Activated CD4-positive, alpha-beta memory T cell treated with anti-CD3 and anti-CD28 coated beads for 36 hours (primary cell): ENCODE measurements around the gene ITPRIPL2. TPM values are rescaled to one million over a fixed set of nuclear protein-coding genes. Genes with fewer than 3 reads are reported as not detected.
A peak's percentile ranks its signal among the peaks of the same experiment; 100 is the strongest.

Experiments used
- CTCF ChIA-PET: fragments of 350-600 bp; sonication (Branson Sonifier 250); formaldehyde crosslinking; loops from one replicate; lab custom pipeline; 2021; ENCODE audit warnings: antibody characterized with exemption, inconsistent platforms; lab: Charles Lee
- POLR2A ChIA-PET: fragments of 350-600 bp; sonication (Branson Sonifier 250); formaldehyde crosslinking; loops from one replicate; lab custom pipeline; 2021; ENCODE audit warnings: antibody characterized with exemption; lab: Charles Lee
- DNase-seq: peaks from one replicate; pipeline ENCODE4 v3.0.0-alpha.2; 2020
- H3K27ac Mint-ChIP-seq: one replicate; pipeline ENCODE4 v1.8.0; 2021; ENCODE audit warnings: mixed read lengths
- H3K27me3 Mint-ChIP-seq: one replicate; pipeline ENCODE4 v1.8.0; 2021; ENCODE audit warnings: mixed read lengths
- H3K36me3 Mint-ChIP-seq: one replicate; pipeline ENCODE4 v1.8.0; 2021; ENCODE audit warnings: mixed read lengths
- H3K4me1 Mint-ChIP-seq: one replicate; pipeline ENCODE4 v1.8.0; 2021; ENCODE audit warnings: low read depth, mixed read lengths
- H3K4me3 Mint-ChIP-seq: one replicate; pipeline ENCODE4 v1.8.0; 2021; ENCODE audit warnings: mild to moderate bottlenecking, mixed read lengths
- H3K9me3 Mint-ChIP-seq: one replicate; pipeline ENCODE4 v1.8.0; 2021; ENCODE audit warnings: mixed read lengths
- intact Hi-C: fragments of 100-400 bp; cut with micrococcal nuclease; formaldehyde crosslinking; loops from one replicate; pipeline ENCODE4 v1.15.1; 2023
- total RNA-seq, 2 experiments: library from RNA; stranded (reverse); gene quantifications; one replicate each; pipeline ENCODE4 v1.2.3, GENCODE V29; 2021

ITPRIPL2 gene
- total RNA-seq, 2 experiments from 2014 or later, result 8.9 to 9.7 TPM

DNA sequence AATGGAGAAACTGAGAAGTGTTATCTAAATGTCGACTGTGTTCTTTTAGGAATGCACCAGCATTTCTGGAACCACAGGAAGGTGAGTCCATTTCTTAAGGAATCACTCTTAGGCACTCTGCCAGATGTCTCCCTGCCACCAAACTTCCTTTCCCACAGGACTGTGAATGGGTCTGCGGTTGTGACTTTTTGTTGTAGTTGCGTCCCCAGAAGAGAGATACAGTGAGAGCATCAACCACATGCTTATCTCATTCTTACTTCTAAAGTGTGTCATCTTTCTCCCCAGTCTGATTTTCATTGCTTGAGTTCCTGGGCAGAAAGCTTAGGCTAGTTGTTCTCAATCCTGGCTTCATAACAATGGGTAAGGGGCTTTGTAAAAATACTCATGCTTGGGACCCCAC lies 13.4 kb downstream of the ITPRIPL2 start:
- DNase-seq, result peak; percentile 53
- peaks cover 35% of the 10 kb centered on the region for H3K4me1 Mint-ChIP-seq
- H3K27me3 Mint-ChIP-seq, result peaks cover 2% of the 10 kb centered on the region
- CTCF ChIA-PET, result interaction anchor here (1.1 to 1.4 kb wide), 3 partner anchors 10 to 41 kb away, joined by 3 to 5 read pairs (median 4); no protein-coding TSS in a partner anchor
- intact Hi-C loops, result loop anchor here (1.0 to 2.0 kb wide), 2 partner anchors 8 to 168 kb away; no protein-coding TSS in a partner anchor
- POLR2A ChIA-PET, result interaction anchor here (0.7 to 2.7 kb wide), 3 partner anchors 9 to 13 kb away, joined by 3 to 23 read pairs (median 4); partner anchors contain the start of gene ITPRIPL2
- no peaks in the 10 kb centered on the region for H3K9me3 Mint-ChIP-seq
- no peak overlapping the region for H3K4me3 Mint-ChIP-seq
- peak overlapping the region; percentile 82 for H3K27ac Mint-ChIP-seq
- H3K36me3 Mint-ChIP-seq, result no peaks in the 10 kb centered on the region

DNA sequence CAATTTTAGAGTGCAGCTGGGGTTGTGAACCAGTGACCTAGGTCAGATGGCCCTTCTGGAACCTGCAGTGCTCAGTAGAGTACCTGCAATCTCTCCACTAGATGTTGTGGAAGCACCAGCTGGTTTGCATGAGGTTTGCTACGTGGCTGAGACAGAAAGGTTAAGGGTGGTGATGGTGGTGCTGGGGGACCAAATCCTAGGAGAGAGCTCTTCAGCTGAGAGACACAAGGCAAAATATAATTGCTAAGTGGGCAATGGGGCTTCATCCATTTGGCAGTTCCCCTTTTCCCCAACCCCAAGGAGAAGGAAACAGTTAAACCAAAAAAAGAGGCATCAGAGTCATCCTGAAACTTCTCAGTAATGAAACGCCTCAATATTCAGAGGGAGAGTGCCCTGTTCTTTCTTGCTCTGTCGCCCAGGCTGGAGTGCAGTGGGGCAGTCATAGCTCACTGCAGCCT lies 13.9 kb downstream of the ITPRIPL2 start:
- intact Hi-C loops, result loop anchor here (1.0 to 2.0 kb wide), 2 partner anchors 8 to 167 kb away; no protein-coding TSS in a partner anchor
- ChIA-PET CTCF (interaction anchor here (0.6 to 1.4 kb wide), 4 partner anchors 10 to 52 kb away, joined by 3 to 5 read pairs (median 4); no protein-coding TSS in a partner anchor), POLR2A (interaction anchor here (0.7 to 2.7 kb wide), 3 partner anchors 9 to 13 kb away, joined by 3 to 23 read pairs (median 4); partner anchors contain the start of gene ITPRIPL2)
- no peaks in the 10 kb centered on the region for H3K9me3 Mint-ChIP-seq
- H3K36me3 Mint-ChIP-seq, result no peaks in the 10 kb centered on the region
- H3K27ac Mint-ChIP-seq, result peak overlapping the region; percentile 82
- no peak overlapping the region for H3K4me3 Mint-ChIP-seq
- H3K4me1 Mint-ChIP-seq, result peaks cover 35% of the 10 kb centered on the region
- peak; percentile 33 for DNase-seq
- peaks cover 2% of the 10 kb centered on the region for H3K27me3 Mint-ChIP-seq

DNA sequence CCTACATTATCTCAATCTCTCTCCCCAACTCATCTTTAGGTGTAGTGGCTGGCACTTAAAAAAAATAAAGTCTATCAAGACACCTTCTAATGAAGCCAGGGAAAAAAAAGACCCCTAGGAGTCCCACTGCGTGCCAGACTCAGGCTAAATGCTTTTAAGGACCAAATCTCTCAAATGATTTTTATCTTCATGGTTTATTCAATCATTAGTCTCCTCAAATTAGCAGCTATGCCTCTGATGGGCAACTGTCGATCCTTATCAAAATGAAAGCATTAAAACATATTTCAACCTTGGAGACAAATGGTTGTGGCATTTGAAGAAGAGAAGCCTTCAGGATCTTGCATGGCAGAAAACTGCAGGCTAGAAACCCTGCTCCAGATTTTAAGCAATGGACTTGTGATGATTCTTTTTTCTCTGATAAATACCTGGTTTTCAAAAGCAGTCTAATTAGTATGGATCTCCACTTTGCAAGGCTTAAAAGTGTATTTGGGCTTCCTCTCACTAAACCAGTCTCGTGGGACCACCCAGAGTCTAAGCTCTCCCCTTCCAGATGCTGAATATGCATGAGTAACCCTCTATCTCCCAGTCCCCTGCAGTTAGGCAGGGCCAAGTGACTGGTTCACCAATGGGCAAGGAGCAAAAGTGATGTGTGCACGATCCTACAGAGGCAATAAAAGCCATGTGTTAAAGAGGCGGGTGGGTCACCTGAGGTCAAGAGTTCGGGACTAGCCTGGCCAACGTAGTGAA lies 14.9 kb downstream of the ITPRIPL2 start:
- intact Hi-C loops, result no loop called here
- Mint-ChIP-seq H3K27ac (no peak overlapping the region), H3K4me1 (peaks cover 35% of the 10 kb centered on the region), H3K9me3 (no peaks in the 10 kb centered on the region), H3K36me3 (no peaks in the 10 kb centered on the region), H3K27me3 (peaks cover 2% of the 10 kb centered on the region), H3K4me3 (no peak overlapping the region)
- CTCF ChIA-PET, result interaction anchor here (1.3 kb wide), 1 partner anchor 11 kb away, joined by 4 read pairs; no protein-coding TSS in a partner anchor
- no peak for DNase-seq
- POLR2A ChIA-PET, result interaction anchor here (2.7 kb wide), 1 partner anchor 10 kb away, joined by 23 read pairs; no protein-coding TSS in a partner anchor

DNA sequence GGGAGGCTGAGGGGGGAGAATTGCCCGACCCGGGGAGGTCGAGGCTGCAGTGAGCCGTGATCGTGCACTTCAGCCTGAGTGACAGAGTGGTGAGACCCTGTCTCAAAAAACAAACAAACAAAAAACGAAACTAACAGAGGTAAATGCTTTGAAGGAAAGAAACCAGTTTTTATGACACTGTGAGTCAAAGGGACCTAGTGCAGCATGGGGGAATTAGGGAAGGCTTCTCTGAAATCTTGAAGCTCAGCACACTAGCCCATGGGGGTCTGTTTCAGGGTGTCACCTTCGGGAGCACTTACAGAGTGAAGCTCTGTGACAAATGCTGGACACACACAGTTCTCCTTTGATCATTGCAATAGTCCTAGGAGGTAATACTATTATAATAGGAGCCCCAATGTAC lies 16.6 kb downstream of the ITPRIPL2 start:
- DNase-seq, result no peak
- intact Hi-C loops, result no loop called here
- no peaks in the 10 kb centered on the region for H3K9me3 Mint-ChIP-seq
- no peaks in the 10 kb centered on the region for H3K27me3 Mint-ChIP-seq
- H3K27ac Mint-ChIP-seq, result peak overlapping the region; percentile 66
- POLR2A ChIA-PET, result interaction anchor here (1.7 kb wide), 1 partner anchor 15 kb away, joined by 4 read pairs; no protein-coding TSS in a partner anchor
- no peaks in the 10 kb centered on the region for H3K36me3 Mint-ChIP-seq
- CTCF ChIA-PET, result interaction anchor here (1.0 to 1.3 kb wide), 2 partner anchors 13 to 37 kb away, joined by 3 to 6 read pairs; no protein-coding TSS in a partner anchor
- no peak overlapping the region for H3K4me3 Mint-ChIP-seq
- H3K4me1 Mint-ChIP-seq, result peaks cover 35% of the 10 kb centered on the region

DNA sequence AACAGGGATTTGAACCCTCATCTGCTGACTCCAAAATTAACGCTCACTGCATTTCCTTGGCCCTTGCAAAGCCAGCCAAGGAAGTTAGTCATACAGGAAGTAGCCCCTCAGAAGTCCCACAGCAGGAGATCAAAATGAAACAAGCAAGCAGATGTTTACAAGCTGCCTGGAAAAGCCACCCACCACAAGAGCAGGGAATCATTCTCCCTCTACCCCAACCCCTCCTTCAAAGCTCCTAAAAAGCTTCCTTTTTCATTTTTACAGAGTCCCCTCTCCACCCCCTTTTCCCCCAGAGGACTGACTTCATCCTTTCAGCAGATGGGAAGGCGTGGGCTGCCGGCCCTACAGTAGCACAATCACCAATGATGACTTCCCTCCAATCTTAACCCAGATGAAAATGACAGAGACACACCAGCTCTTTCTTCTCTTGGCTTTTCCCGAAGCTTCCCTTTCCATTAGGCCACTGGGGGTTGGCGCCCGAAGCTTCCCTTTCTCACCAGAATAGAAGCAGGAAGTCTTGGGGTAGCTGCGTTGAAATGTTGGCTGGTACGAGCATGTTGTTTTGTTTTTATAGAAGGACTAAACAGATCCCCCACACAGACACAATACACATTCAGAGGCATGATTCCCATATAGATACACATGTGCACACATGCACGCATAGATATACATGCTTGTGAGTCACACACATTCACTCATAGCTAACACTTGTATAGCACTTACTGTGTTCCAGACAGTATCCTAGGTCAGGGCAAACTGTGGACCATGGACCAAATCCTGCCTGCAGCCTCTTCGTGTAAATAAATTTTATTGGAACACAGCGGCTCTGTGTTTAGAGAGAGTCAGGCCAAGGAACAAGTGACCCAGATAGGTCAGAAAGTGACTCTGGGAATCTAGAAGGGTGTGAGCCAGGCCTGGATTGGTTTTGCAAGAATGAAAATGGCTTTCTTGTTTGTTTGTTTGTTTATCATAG lies 17.4 kb downstream of the ITPRIPL2 start:
- intact Hi-C loops, result no loop called here

DNA sequence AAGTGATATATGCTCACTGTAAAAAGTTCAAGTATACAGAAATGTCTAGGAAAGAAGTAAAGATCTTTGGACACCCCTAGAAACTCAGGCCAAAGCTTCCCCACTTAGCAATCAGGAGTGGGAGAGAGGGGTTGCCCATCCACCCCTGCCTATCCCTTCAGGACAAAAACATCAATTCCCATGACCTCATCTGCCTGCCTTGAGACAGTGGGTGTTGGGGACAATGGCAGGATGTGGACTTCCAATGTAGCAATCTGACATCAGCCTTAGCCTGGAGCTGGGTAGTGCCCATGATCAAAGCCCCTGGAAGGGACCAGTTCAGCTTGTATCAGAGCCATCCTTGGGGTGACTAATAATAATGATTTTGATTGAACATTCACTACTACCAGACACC lies 18.1 kb downstream of the ITPRIPL2 start:
- Mint-ChIP-seq H3K4me1 (peaks cover 33% of the 10 kb centered on the region), H3K9me3 (no peaks in the 10 kb centered on the region), H3K4me3 (no peak overlapping the region), H3K36me3 (no peaks in the 10 kb centered on the region), H3K27me3 (no peaks in the 10 kb centered on the region), H3K27ac (no peak overlapping the region)
- intact Hi-C loops, result no loop called here
- ChIA-PET POLR2A (no interaction called here), CTCF (interaction anchor here (1.3 kb wide), 1 partner anchor 15 kb away, joined by 6 read pairs; no protein-coding TSS in a partner anchor)
- no peak for DNase-seq

More for the DNA sequence above, 17.4 kb downstream of the ITPRIPL2 start:
- Mint-ChIP-seq H3K27ac (peak overlapping the region; percentile 66), H3K9me3 (no peaks in the 10 kb centered on the region), H3K4me1 (peaks cover 35% of the 10 kb centered on the region), H3K27me3 (no peaks in the 10 kb centered on the region), H3K4me3 (no peak overlapping the region), H3K36me3 (no peaks in the 10 kb centered on the region)
- CTCF ChIA-PET, result interaction anchor here (1.0 to 1.3 kb wide), 2 partner anchors 14 to 37 kb away, joined by 3 to 6 read pairs; no protein-coding TSS in a partner anchor
- POLR2A ChIA-PET, result interaction anchor here (1.7 kb wide), 1 partner anchor 14 kb away, joined by 4 read pairs; no protein-coding TSS in a partner anchor
- DNase-seq, result peak; percentile 26

DNA sequence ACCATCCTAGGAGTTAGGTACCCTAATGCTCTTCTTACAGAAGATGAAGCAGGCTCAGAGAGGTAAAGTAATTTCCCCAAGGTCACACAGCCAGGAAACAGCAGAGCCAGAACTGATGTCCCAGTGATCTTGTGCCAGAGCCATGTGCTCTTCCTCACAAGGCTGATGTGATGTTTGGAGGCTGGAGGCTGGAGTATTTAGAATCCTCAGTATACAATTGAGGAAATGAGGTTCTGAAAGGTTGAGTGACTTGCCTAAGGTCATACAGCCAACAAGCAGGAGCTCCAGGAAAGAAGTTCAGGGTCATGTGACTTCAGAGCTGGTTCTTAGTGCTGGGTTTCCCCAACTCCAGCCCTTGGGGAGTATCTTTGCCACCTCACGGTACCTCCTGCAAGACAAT lies 18.5 kb downstream of the ITPRIPL2 start:
- H3K4me1 Mint-ChIP-seq, result peaks cover 28% of the 10 kb centered on the region
- intact Hi-C loops, result no loop called here
- H3K4me3 Mint-ChIP-seq, result no peak overlapping the region
- ChIA-PET POLR2A (no interaction called here), CTCF (no interaction called here)
- no peak overlapping the region for H3K27ac Mint-ChIP-seq
- no peak for DNase-seq
- H3K36me3 Mint-ChIP-seq, result no peaks in the 10 kb centered on the region
- no peaks in the 10 kb centered on the region for H3K27me3 Mint-ChIP-seq
- H3K9me3 Mint-ChIP-seq, result no peaks in the 10 kb centered on the region

DNA sequence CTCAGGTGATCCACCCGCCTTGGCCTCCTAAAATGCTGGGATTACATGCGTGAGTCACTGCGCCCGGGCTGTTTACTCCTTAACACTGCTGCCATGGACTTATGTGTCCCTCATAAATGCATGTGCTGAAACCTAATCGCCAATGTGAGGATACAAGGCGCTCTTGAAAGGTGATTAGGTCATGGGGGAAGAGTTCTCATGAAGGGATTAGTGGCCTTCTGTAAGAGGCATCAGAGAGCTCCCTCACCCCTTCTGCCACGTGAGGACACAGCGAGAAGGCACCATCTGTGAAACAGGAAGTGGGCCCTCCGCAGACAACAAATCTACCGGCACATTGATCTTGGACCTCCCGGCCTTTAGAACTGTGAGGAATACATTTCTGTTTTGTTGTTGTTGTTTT lies 19.1 kb downstream of the ITPRIPL2 start:
- Mint-ChIP-seq H3K27me3 (no peaks in the 10 kb centered on the region), H3K36me3 (no peaks in the 10 kb centered on the region), H3K4me3 (no peak overlapping the region), H3K9me3 (no peaks in the 10 kb centered on the region), H3K4me1 (peaks cover 22% of the 10 kb centered on the region), H3K27ac (no peak overlapping the region)
- ChIA-PET POLR2A (interaction anchor here (1.2 kb wide), 1 partner anchor 19 kb away, joined by 4 read pairs; the partner anchor contains the start of gene ITPRIPL2), CTCF (no interaction called here)
- intact Hi-C loops, result no loop called here
- no peak for DNase-seq

DNA sequence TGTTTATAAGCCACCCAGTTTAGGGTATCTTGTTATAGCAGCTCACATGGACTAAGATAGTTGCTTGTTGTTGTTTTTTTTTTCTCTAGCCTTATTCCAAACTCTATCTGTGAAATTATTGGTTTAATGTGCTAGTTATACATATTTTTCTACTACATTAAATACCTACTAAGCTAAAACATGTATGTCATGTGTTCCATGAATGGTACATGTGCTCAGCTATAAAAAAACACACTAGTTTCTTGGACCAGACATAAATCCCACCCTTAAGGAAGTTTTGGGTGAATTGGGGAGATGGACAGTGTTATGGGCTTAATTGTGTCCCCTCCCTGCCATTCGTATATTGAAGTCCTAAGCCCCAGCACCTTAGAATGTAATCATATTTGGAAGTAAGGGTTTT lies 19.8 kb downstream of the ITPRIPL2 start:
- Mint-ChIP-seq H3K4me1 (peaks cover 19% of the 10 kb centered on the region), H3K4me3 (no peak overlapping the region), H3K27ac (no peak overlapping the region), H3K27me3 (peaks cover 2% of the 10 kb centered on the region), H3K36me3 (no peaks in the 10 kb centered on the region), H3K9me3 (no peaks in the 10 kb centered on the region)
- intact Hi-C loops, result no loop called here
- CTCF ChIA-PET, result no interaction called here
- DNase-seq, result no peak
- POLR2A ChIA-PET, result interaction anchor here (1.2 kb wide), 1 partner anchor 19 kb away, joined by 4 read pairs; the partner anchor contains the start of gene ITPRIPL2

DNA sequence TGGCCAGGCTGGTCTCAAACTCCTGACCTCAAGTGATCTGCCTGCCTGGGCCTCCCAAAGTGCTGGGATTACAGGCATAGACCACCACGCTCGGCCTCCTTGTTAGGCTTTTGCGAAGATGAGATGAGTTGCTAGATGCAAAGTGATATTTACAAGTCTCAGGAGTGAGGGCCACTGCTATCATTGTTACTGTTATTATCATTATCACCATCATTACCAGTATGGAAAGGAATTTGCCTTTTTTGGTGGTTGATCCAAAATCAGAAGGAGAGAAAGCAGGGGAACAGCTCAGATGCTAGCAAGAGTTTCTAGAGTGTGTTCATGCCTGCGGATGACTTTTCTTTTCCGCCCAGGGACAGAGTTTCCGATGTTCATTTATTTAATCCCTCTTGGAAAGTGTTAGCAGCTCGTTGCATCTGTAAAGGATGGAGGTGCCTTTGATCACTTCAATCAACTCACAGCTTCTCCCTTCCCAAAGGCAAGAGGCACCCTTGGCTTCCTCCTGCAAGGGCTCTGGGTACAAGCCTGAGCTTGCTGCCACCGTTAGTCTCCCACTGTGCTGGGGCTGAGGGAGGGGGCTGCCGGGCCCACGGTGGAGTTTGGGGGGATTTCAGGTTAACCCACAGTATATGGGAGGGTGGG lies 21.6 kb downstream of the ITPRIPL2 start:
- Mint-ChIP-seq H3K4me1 (peaks cover 14% of the 10 kb centered on the region), H3K36me3 (no peaks in the 10 kb centered on the region), H3K4me3 (no peak overlapping the region), H3K9me3 (no peaks in the 10 kb centered on the region), H3K27me3 (peaks cover 2% of the 10 kb centered on the region), H3K27ac (no peak overlapping the region)
- intact Hi-C loops, result no loop called here
- ChIA-PET CTCF (no interaction called here), POLR2A (no interaction called here)
- DNase-seq, result no peak

DNA sequence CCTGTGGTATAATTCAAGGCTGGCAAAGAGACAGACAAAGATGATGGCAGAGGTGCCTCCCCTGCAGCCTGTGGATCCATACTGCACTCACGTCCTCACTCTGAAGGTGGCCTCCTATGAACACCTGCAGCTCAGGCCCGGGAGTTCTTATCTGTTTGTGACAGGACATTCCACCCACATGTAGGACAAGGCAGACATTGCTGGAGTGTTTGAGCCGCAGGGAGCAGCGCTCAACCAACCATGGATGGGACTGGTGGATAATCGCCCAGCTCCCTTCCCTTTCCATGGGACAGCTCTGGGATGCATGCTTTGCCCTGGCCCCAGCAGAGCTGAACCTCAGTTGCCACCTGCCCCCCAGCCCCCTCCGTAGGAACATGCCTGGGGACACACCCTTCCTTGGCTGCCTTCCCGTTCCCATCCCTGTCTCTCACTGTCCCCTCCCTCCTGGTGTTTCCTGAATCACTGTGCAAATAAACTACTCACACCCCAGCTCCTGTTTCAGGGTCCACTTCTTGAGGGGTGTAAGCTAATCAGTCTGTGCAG lies 22.2 kb downstream of the ITPRIPL2 start:
- H3K4me3 Mint-ChIP-seq, result no peak overlapping the region
- H3K9me3 Mint-ChIP-seq, result no peaks in the 10 kb centered on the region
- ChIA-PET POLR2A (interaction anchor here (1.0 kb wide), 1 partner anchor 8 kb away, joined by 3 read pairs; no protein-coding TSS in a partner anchor), CTCF (no interaction called here)
- H3K27ac Mint-ChIP-seq, result no peak overlapping the region
- peaks cover 7% of the 10 kb centered on the region for H3K4me1 Mint-ChIP-seq
- no peak for DNase-seq
- H3K36me3 Mint-ChIP-seq, result no peaks in the 10 kb centered on the region
- peaks cover 6% of the 10 kb centered on the region for H3K27me3 Mint-ChIP-seq
- intact Hi-C loops, result no loop called here
